K562 (cell line): ENCODE data around the gene SLC12A9. TPM values are rescaled to one million over a fixed set of nuclear protein-coding genes. Genes with fewer than 3 reads are reported as not detected.

ENCODE experiments used
- BDP1 ChIP-seq: IDR thresholded peaks from 3 replicates; pipeline ENCODE4 v1.6.1; 2011; ENCODE audit not compliant: insufficient read length, insufficient read depth
- CGGBP1 ChIP-seq: fragments of 250-450 bp; sonication (Bioruptor Pico); IDR thresholded peaks from 2 replicates; pipeline ENCODE4 v1.9.0; 2021; ENCODE audit warnings: mild to moderate bottlenecking
- FIP1L1 ChIP-seq: fragments of 200-400 bp; formaldehyde crosslinking; IDR thresholded peaks from 2 replicates; pipeline ENCODE4 v1.6.1; 2018; ENCODE audit warnings: mild to moderate bottlenecking, low read depth, low read length; ENCODE audit not compliant: poor library complexity, severe bottlenecking
- FUS ChIP-seq: fragments of 200-400 bp; formaldehyde crosslinking; optimal IDR thresholded peaks from 2 replicates; pipeline ENCODE3; 2017; ENCODE audit warnings: low read depth, low read length
- GABPA ChIP-seq: fragments of 200-800 bp; sonication (Bioruptor generic); conservative IDR thresholded peaks from 2 replicates; pipeline ENCODE4 v1.6.1; 2016; ENCODE audit warnings: low read depth, missing genetic modification characterization, missing compliant biosample characterization
- HDGF ChIP-seq: fragments of 450-650 bp; IDR thresholded peaks from 2 replicates; pipeline ENCODE4 v1.6.1; 2016
- HMBOX1 ChIP-seq: sonication (generic); IDR thresholded peaks from 2 replicates; pipeline ENCODE4 v1.6.1; 2016
- LEF1 ChIP-seq: fragments of 450-650 bp; IDR thresholded peaks from 2 replicates; pipeline ENCODE4 v1.6.1; 2016; ENCODE audit warnings: mild to moderate bottlenecking
- MNT ChIP-seq, 2 experiments: fragments of 450-650 bp; conservative IDR thresholded peaks; 2 replicates each; pipeline ENCODE4 v1.6.1; 2017; ENCODE audit warnings: mild to moderate bottlenecking in 2 of 2, moderate library complexity in 2 of 2
- PATZ1 ChIP-seq: fragments of 250-450 bp; sonication (Bioruptor Pico); IDR thresholded peaks from 2 replicates; pipeline ENCODE4 v1.5.0; 2020; ENCODE audit warnings: mild to moderate bottlenecking, borderline replicate concordance
- PRPF4 ChIP-seq: fragments of 200-400 bp; formaldehyde crosslinking; IDR thresholded peaks from one replicate; pipeline ENCODE4 v1.6.1; 2017; ENCODE audit warnings: low read length, low read depth, mild to moderate bottlenecking; ENCODE audit not compliant: insufficient read depth, poor library complexity, severe bottlenecking
- RB1 ChIP-seq: fragments of 450-650 bp; IDR thresholded peaks from 2 replicates; pipeline ENCODE4 v1.6.1; 2017; ENCODE audit warnings: low read depth, mild to moderate bottlenecking
- RBM15 ChIP-seq: fragments of 200-400 bp; formaldehyde crosslinking; IDR thresholded peaks from 2 replicates; pipeline ENCODE4 v1.6.1; 2018; ENCODE audit warnings: mild to moderate bottlenecking, low read length, moderate library complexity; ENCODE audit not compliant: insufficient read depth
- ZC3H11A ChIP-seq: IDR thresholded peaks from 2 replicates; pipeline ENCODE4 v1.6.1; 2012; ENCODE audit warnings: low read depth, low read length, improper control_type of control experiment
- ZEB2 ChIP-seq: fragments of 450-650 bp; IDR thresholded peaks from 2 replicates; pipeline ENCODE4 v1.6.1; 2016
- ZNF133 ChIP-seq: fragments of 250-450 bp; sonication (Bioruptor Pico); IDR thresholded peaks from 2 replicates; pipeline ENCODE4 v1.4.0; 2020; ENCODE audit warnings: mild to moderate bottlenecking
- ZNF384 ChIP-seq: IDR thresholded peaks from 2 replicates; pipeline ENCODE4 v1.6.1; 2012; ENCODE audit warnings: low read depth, low read length, improper control_type of control experiment
- ZNF431 ChIP-seq: sonication (generic); formaldehyde crosslinking; IDR thresholded peaks from 2 replicates; pipeline ENCODE4 v1.8.0; 2022; ENCODE audit warnings: mild to moderate bottlenecking, missing genetic modification reagents
- ZNF444 ChIP-seq: fragments of 250-450 bp; sonication (Bioruptor Pico); IDR thresholded peaks from 2 replicates; pipeline ENCODE4 v1.4.0; 2020; ENCODE audit warnings: mild to moderate bottlenecking, moderate library complexity
- ZNF76 ChIP-seq: fragments of 250-450 bp; sonication (Bioruptor Pico); IDR thresholded peaks from 2 replicates; pipeline ENCODE4 v1.4.0; 2020; ENCODE audit warnings: mild to moderate bottlenecking, moderate library complexity, borderline replicate concordance
- ZNF77 ChIP-seq: fragments of 250-450 bp; sonication (Bioruptor Pico); IDR thresholded peaks from 2 replicates; pipeline ENCODE4 v1.5.0; 2020
- polyA plus RNA-seq, 8 experiments: library from polyadenylated mRNA; depleted of rRNA in 4 of 8; stranded (reverse) in 5 of 8; unstranded in 3 of 8; fragments of >200 nt; fragmentation: Nextera tagmentation in 2 of 8; fragmentation: Illumina TruSeq in 1 of 8; extraction: Ambion mirVana in 2 of 8; extraction: Trizol in 1 of 8; gene quantifications; 2 replicates each; pipeline versions ENCODE4 v1.2.1 to v1.2.3, GENCODE V29; 2011 to 2014; ENCODE audit warnings: inconsistent platforms in 1 of 8, missing spikeins in 1 of 8
- total RNA-seq, 7 experiments: library from RNA; depleted of rRNA in 6 of 7; stranded (reverse); fragments of >200 nt in 6 of 7; fragmentation: Illumina TruSeq in 2 of 7; extraction: Trizol in 2 of 7; gene quantifications; 2 replicates each; pipeline versions ENCODE4 v1.2.1 to v1.2.3, GENCODE V29; 2011 to 2021; ENCODE audit warnings: low replicate concordance in 1 of 7

Gene SLC12A9
- total and polyA plus RNA-seq, 9 of the 15 experiments (the other 6 are each of a cell fraction or from before 2014, with no cell fraction given), result 0.06 to 20.2 (median 10.7) TPM

- TF ChIP-seq HDGF (no peak), MNT (conservative IDR thresholded peaks at IDR 0.05) (peak; percentile 87 to 91), FIP1L1 (no peak), CGGBP1 (CRISPR knock-in tag) (no peak), ZNF384 (no peak), ZNF76 (no peak), PATZ1 (CRISPR knock-in tag) (no peak), ZNF431 (CRISPR knock-in tag) (peak; percentile 48; the same call in 1 of the 2 replicates), ZNF133 (CRISPR knock-in tag) (no peak), BDP1 (no peak), LEF1 (peak; percentile 63), RBM15 (no peak), HMBOX1 (no peak), ZNF444 (CRISPR knock-in tag) (no peak), PRPF4 (no peak), ZEB2 (0 out of 2 replicates have a peak, but pooled peaks have one; percentile 33), GABPA (peak; percentile 59), ZC3H11A (no peak), RB1 (peak; percentile 47), FUS (no peak), ZNF77 (no peak)
Measured at GRCh38 chr7:100837099-100837836, 15.2 kb upstream of the SLC12A9 start (continued).
